GM13976 (cell line): ENCODE results near the gene PRDX2.
"Not testable (repeated sequence)": the region's sequence is repeated elsewhere in the genome, so short reads cannot be mapped to it uniquely, and the experiment has no call there.

ENCODE experiments used
- DNase-seq: peaks from one replicate; pipeline ENCODE4 v3.0.0; 2012; ENCODE audit warnings: low spot score
- CTCF ChIP-seq: IDR thresholded peaks from 2 replicates; pipeline ENCODE4 v1.5.1; 2012; ENCODE audit warnings: borderline replicate concordance, mild to moderate bottlenecking; ENCODE audit not compliant: insufficient read depth; ENCODE audit errors: extremely low read depth, missing control alignments, control extremely low read depth
- in situ Hi-C: fragments of 300-500 bp; cut with MboI; formaldehyde crosslinking; loops from one replicate; pipeline ENCODE4 v1.12.0; 2022; ENCODE audit warnings: low sequenced_read_pairs, mixed read lengths, inconsistent platforms; ENCODE audit not compliant: unreplicated experiment

PRDX2 gene

GRCh38 chr19:12801466-12802266 is at the start of gene PRDX2, which contains the start of gene THSD8:
Gene PRDX2 (minus strand): TSS chr19:12801800. CDS start chr19:12801261, 539 bp downstream.
Gene THSD8 (plus strand): TSS chr19:12802069. CDS start chr19:12802072, 3 bp downstream.
- in situ Hi-C loops, result no loop called here

GRCh38 chr19:12847159-12848139 is 45.8 kb upstream of the PRDX2 start:
- in situ Hi-C loops, result no loop called here
- DNase-seq, result peak; percentile 95
- peak; percentile 100 for TF ChIP-seq CTCF

More at GRCh38 chr19:12801466-12802266, at the start of gene PRDX2, which contains the start of gene THSD8:
- peak; percentile 83 for DNase-seq
- TF ChIP-seq CTCF, result no peak

GRCh38 chr19:12846613-12847012 is 45.0 kb upstream of the PRDX2 start:
- DNase-seq, in situ Hi-C loops: not testable (repeated sequence)

- no peak for DNase-seq
- TF ChIP-seq CTCF, result no peak
- in situ Hi-C loops, result no loop called here
Measured at GRCh38 chr19:12843999-12844732, 42.6 kb upstream of the PRDX2 start.

- in situ Hi-C loops, result no loop called here
- no peak for DNase-seq
- TF ChIP-seq CTCF, result no peak
Measured at GRCh38 chr19:12843328-12843727, 41.7 kb upstream of the PRDX2 start.

- no peak for DNase-seq
- TF ChIP-seq CTCF, result no peak
- in situ Hi-C loops, result no loop called here
Measured at GRCh38 chr19:12842511-12842910, 40.9 kb upstream of the PRDX2 start.
